Frontal cortex (tissue), 4 donors: ENCODE measurements around the gene EPS15. TPM values are rescaled to one million over a fixed set of nuclear protein-coding genes. Genes with fewer than 3 reads are reported as not detected.
"Not testable (repeated sequence)": the region's sequence is repeated elsewhere in the genome, so short reads cannot be mapped to it uniquely, and the experiment has no call there.

ENCODE experiments used
- DNase-seq, 2 donors: peaks; one replicate each; pipeline ENCODE4 v3.0.0; 2012; ENCODE audit warnings: low spot score in 2 of 2
- FAIRE-seq: peaks from 2 replicates; lab custom pipeline; 2012; peaks lifted over from hg19 to GRCh38; lab: Jason Lieb, UNC
- total RNA-seq: library from RNA; depleted of rRNA; stranded (reverse); fragments of >200 nt; gene quantifications from one replicate; pipeline ENCODE4 v1.2.3, GENCODE V29; 2014
- donor health status: control.
- donor health status: control.
- donor health status: control.

Gene EPS15
- total RNA-seq, 1 donor from 2014 or later: 224 TPM

- DNase-seq (no peak), FAIRE-seq (no peak)
Observed at GRCh38 chr1:51439053-51439452, 80.0 kb downstream of the EPS15 start.

DNA sequence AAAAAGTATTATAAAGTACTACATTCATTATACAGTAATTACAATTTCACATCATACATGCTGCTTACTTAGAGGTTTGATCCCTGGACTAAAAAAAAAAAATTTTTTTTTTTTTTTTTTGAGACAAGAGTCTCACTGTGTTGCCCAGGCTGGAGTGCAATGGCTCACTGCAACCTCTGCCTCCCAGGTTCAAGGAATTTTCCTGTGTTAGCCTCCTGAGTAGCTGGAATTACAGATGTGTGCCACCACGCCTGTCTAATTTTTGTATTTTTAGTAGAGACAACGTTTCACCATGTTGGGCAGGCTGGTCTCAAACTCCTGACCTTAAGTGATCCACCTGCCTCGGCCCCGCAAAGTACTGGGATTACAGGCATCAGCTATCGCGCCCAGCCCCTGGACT lies 81.7 kb downstream of the EPS15 start:
- not testable (repeated sequence) for FAIRE-seq, DNase-seq

- FAIRE-seq (no peak), DNase-seq (no peak)
Observed at GRCh38 chr1:51435878-51436277, 83.2 kb downstream of the EPS15 start.

GRCh38 chr1:51433972-51434510 lies 85.0 kb downstream of the EPS15 start:
- FAIRE-seq (no peak), DNase-seq (no peak)

DNA sequence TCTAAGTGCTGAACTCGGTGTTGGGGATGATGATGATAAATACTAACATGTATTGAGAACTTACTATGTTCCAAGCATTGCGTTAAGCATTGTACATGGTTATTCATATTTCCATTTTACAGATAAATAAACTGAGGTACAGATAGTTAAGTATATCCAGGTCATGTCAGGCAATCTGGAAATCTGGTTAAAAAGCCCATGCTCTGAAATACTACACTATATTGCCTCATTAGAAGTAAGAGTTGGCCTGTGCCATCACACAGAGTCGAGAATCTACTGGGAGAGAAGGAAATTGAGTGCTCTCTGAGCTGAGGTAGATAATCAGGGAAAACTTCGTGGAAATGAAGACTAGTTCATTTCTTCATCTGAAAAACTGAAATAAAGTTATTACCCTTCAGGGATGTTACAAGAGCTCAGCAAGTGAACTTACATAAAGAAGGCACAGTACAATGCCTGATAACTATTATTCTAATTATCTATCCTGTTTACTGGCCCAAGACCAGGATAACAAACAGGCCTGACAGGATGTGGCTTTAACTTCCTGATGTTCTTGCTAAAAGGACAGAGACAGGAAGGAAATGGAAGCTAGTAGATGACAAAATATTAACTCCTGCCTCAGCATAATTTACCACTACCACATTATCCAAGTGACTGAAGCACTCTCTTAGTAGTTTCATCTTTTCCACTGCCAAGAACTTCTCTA lies 85.6 kb downstream of the EPS15 start:
- FAIRE-seq (no peak), DNase-seq (no peak)

DNA sequence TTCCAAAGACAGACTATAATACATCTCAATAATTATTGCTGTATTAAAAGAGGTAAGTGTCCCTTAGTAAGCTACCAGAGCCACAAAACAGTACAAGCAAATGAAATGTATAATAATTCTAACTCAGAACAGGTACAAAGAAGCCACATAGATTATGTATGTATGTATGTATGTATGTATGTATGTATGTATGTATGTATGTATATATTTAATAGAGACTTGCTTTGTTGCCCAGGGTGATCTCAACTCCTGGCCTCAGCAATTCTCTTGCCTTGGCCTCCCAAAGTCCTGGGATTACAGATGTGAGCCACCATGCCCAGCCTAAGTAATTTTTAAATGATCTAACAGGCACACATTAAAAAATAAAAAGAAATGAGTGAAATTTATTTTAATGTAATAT lies 86.9 kb downstream of the EPS15 start:
- FAIRE-seq (no peak), DNase-seq (no peak)

GRCh38 chr1:51427438-51427837 lies 91.6 kb downstream of the EPS15 start:
- DNase-seq: no peak
- FAIRE-seq: no peak

DNA sequence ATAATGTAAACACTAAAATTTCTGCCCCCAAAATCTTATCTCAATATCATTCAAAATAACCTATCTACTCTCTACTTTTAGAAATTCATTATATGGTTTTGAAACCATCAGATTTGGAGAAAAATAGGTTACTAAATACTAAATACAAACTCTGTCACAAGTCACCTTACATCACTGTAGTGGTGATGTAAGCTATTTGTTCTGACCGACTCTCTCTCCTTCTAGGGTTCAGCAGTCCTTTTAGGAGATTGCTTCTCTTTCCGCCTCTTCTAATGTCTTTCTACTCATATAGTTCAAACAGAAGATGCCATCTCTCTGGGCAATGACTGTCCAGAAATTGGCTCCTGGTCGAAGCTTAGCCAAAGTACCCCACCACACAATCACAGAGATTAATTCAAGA lies 93.1 kb downstream of the EPS15 start:
- FAIRE-seq (no peak), DNase-seq (no peak)

GRCh38 chr1:51425273-51425672 lies 93.8 kb downstream of the EPS15 start:
- DNase-seq (no peak), FAIRE-seq (no peak)

DNA sequence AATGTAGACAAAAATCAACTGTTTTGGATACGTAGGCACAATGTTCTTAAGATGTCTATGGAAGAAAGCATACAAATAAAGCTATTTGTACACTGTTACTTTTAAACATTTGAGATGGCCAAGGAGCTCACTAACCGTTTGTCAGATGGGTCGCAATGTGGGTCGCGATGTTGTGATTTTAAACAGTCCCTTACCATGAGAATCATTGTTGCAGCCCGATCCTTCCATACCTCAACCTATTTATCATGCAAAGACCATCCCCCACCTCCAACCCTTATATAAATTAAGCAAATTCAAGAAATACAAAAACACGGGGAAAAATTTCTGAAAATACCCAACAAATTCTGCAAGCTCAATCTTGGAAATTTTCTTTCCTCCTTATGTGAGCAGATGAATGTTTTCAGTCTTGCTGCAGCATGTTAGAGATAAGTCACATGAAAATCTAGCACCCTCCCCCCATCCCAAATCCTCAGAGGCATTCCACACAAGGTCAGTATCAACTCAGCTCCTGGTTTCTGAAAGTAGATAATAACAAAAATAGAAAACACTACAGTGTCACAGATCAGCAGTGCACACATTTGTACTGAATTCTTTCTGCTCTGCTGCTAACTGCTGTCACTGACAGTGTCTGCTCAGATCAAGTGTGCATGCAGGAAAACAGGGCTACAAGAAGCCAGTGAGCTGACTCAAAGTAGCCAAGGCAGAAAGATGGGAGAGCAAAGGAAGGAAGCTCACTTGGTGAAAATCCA lies 95.8 kb downstream of the EPS15 start:
- no peak for FAIRE-seq
- DNase-seq: no peak

GRCh38 chr1:51422367-51423072 lies 96.5 kb downstream of the EPS15 start:
- DNase-seq (no peak), FAIRE-seq (no peak)

GRCh38 chr1:51421964-51422363 lies 97.1 kb downstream of the EPS15 start:
- DNase-seq (peak; percentile 3 to 30), FAIRE-seq (peak; percentile 70)

GRCh38 chr1:51420867-51421627 lies 98.0 kb downstream of the EPS15 start:
- no peak for DNase-seq
- no peak for FAIRE-seq

DNA sequence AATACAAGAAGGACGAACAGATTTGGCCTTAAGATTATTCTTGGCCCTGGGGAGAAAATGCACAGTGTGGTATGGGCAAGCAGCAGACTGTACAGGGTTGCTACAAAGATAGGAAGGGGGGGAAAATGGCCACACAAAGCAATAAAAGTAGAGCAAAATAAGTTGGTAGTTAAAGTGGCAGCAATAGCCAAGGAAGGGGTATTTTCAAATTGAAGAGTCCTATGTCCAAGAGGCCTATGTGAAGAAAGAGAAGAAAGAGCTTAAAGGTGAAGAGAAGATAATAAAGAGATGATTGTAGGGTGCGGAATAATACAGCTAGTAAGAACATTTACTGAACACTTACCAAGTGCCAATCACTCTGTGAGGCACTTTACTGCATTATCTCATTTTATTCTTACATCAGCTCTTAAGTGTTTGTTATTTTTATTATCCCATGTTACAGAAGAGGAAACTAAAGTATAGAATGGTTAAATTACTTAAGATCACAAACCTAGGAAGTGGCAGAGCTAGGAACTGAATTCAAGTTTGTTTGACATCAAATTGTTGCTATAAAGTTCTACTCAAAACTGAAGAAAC lies 100.6 kb downstream of the EPS15 start:
- no peak for FAIRE-seq

DNA sequence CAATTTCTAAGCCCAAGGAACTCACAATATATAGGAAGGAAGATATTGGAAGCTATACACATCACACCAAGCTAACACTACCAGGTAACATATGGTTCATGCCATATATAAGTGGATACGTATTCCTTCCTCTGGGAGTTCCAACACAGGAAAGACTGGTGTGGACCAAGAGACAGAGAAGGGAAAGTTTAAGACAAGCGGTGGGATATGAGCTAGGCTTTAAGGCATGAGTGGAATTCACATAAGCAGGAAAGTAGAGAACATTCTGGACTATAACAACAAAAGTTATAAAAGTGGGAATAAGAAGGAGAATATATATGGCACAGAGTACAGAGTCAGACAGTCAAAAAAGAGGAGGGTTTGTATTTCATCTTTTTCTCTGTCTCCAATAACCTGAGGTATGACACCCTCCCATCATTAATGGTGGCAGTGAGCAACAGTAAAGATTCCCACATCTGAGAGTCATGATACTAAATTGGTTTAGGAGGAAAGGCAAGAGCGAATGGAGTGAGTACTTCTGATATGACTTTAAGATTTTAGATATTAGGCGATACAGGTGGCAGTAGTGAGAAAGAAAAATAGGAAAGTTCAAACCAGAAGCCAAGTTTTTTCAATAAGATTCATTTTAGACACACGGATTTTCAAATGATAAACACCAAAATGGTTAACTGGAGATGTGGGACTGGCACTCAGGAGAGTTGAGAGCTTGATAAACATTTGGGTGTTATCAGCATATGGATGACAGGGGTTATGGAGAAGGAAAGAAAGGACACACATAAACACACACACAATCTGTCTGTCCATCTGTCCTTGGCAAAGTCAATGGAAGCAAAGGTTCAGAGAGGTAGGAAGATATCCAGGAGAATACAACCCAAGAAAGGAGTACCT lies 101.3 kb downstream of the EPS15 start:
- no peak for FAIRE-seq

More for the DNA sequence above, 100.6 kb downstream of the EPS15 start:
- no peak for DNase-seq

GRCh38 chr1:51416910-51417309 lies 102.2 kb downstream of the EPS15 start:
- FAIRE-seq: no peak
- no peak for DNase-seq

More for the DNA sequence above, 101.3 kb downstream of the EPS15 start:
- DNase-seq: no peak

GRCh38 chr1:51415963-51416362 lies 103.1 kb downstream of the EPS15 start:
- DNase-seq (no peak), FAIRE-seq (no peak)

DNA sequence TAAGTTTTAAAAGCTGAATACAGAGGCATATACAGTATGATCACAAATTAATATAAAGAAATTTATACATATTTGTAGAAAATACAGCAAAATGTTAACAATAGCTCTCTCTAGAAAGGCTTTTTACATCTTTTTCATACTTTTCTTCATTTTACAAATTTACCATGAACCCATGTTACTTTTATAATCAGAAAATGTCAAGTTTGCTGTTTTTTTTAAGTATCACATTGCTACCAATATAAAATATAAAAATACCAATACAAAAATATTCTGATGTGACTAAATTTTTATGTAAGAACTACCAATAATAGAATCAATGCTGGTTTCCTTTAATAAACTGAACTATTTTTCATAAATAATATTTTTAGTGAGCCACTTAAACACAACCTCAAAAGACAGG lies 104.3 kb downstream of the EPS15 start:
- FAIRE-seq (no peak), DNase-seq (no peak)
